NK-92 treated with Interleukin-12 subunit alpha and Interleukin-12 subunit beta, amount 100 ng/mL, for 24 hours (cell line): ENCODE measurements around the gene DENND1A.
"Not testable (repeated sequence)": the region's sequence is repeated elsewhere in the genome, so short reads cannot be mapped to it uniquely, and the experiment has no call there.

Source experiments
- DNase-seq: peaks from one replicate; lab custom pipeline; 2025; lab: John Stamatoyannopoulos, UW

Gene DENND1A

GRCh38 chr9:123948286-123948685 lies 18.4 kb upstream of the DENND1A start:
- no peak for DNase-seq

- no peak for DNase-seq
Measured at GRCh38 chr9:123947326-123947725, 17.4 kb upstream of the DENND1A start.

GRCh38 chr9:123946101-123946821 lies 16.3 kb upstream of the DENND1A start:
- no peak for DNase-seq

GRCh38 chr9:123945532-123945931 lies 15.6 kb upstream of the DENND1A start:
- DNase-seq, result no peak

GRCh38 chr9:123944464-123944863 lies 14.5 kb upstream of the DENND1A start:
- DNase-seq, result not testable (repeated sequence)

- DNase-seq, result no peak
Measured at GRCh38 chr9:123943671-123944070, 13.7 kb upstream of the DENND1A start.

GRCh38 chr9:123942542-123942941 lies 12.6 kb upstream of the DENND1A start:
- no peak for DNase-seq

GRCh38 chr9:123941524-123942070 lies 11.7 kb upstream of the DENND1A start:
- no peak for DNase-seq

- DNase-seq, result no peak
Measured at GRCh38 chr9:123940721-123941523, 11.0 kb upstream of the DENND1A start.

GRCh38 chr9:123938401-123938800 lies 8.5 kb upstream of the DENND1A start:
- no peak for DNase-seq

GRCh38 chr9:123936575-123936974 lies 6.6 kb upstream of the DENND1A start:
- not testable (repeated sequence) for DNase-seq

GRCh38 chr9:123933440-123934212 lies 3.7 kb upstream of the DENND1A start:
- no peak for DNase-seq

- DNase-seq, result peak; percentile 32
Measured at GRCh38 chr9:123929177-123929869, 603 bp downstream of the DENND1A start.

- DNase-seq, result no peak
Measured at GRCh38 chr9:123928533-123929176, 1.3 kb downstream of the DENND1A start.

- no peak for DNase-seq
Measured at GRCh38 chr9:123927625-123928532, 2.0 kb downstream of the DENND1A start.

GRCh38 chr9:123926941-123927340 lies 3.0 kb downstream of the DENND1A start:
- DNase-seq, result no peak

- no peak for DNase-seq
Measured at GRCh38 chr9:123925819-123926218, 4.1 kb downstream of the DENND1A start.

- DNase-seq, result no peak
Measured at GRCh38 chr9:123925161-123925560, 4.8 kb downstream of the DENND1A start.

GRCh38 chr9:123924727-123925126 lies 5.2 kb downstream of the DENND1A start:
- DNase-seq, result no peak

GRCh38 chr9:123923884-123924283 lies 6.0 kb downstream of the DENND1A start:
- no peak for DNase-seq
